GM13976 (cell line): ENCODE data around the gene SLC25A39.
A peak's percentile ranks its signal among the peaks of the same experiment; 100 is the strongest.

Experiments used
- DNase-seq: peaks from one replicate; pipeline ENCODE4 v3.0.0; 2012; ENCODE audit warnings: low spot score
- in situ Hi-C: fragments of 300-500 bp; cut with MboI; formaldehyde crosslinking; loops from one replicate; pipeline ENCODE4 v1.12.0; 2022; ENCODE audit warnings: low sequenced_read_pairs, mixed read lengths, inconsistent platforms; ENCODE audit not compliant: unreplicated experiment
- TF ChIP-seq, protein P1 (sequence below): IDR thresholded peaks from 2 replicates; pipeline ENCODE4 v1.5.1; 2012; ENCODE audit warnings: borderline replicate concordance, mild to moderate bottlenecking; ENCODE audit not compliant: insufficient read depth; ENCODE audit errors: extremely low read depth, missing control alignments, control extremely low read depth

SLC25A39 gene

DNA sequence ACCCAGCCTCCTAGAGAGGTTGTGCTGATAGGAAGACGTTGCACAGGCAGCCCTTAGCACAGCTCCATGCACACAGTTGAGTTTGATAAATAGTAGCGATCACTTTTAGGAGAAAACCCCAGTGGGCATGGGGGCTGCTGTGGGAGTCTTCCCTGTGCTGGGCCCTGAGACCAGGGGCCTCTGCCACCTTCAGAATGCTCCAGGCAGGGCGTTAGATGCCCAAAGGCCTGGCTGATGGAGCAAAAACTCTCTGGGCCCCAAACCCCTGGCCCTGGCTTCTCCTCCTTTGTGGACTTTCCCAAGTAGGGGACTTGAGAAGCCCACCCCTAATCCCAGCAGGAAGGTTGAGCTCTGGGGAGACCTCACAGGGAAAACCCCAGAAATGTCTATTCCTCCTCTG, 42.4 kb downstream of the SLC25A39 start:
- no peak for DNase-seq
- TF ChIP-seq, protein P1, sequence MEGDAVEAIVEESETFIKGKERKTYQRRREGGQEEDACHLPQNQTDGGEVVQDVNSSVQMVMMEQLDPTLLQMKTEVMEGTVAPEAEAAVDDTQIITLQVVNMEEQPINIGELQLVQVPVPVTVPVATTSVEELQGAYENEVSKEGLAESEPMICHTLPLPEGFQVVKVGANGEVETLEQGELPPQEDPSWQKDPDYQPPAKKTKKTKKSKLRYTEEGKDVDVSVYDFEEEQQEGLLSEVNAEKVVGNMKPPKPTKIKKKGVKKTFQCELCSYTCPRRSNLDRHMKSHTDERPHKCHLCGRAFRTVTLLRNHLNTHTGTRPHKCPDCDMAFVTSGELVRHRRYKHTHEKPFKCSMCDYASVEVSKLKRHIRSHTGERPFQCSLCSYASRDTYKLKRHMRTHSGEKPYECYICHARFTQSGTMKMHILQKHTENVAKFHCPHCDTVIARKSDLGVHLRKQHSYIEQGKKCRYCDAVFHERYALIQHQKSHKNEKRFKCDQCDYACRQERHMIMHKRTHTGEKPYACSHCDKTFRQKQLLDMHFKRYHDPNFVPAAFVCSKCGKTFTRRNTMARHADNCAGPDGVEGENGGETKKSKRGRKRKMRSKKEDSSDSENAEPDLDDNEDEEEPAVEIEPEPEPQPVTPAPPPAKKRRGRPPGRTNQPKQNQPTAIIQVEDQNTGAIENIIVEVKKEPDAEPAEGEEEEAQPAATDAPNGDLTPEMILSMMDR, result no peak
- in situ Hi-C loops, result no loop called here

DNA sequence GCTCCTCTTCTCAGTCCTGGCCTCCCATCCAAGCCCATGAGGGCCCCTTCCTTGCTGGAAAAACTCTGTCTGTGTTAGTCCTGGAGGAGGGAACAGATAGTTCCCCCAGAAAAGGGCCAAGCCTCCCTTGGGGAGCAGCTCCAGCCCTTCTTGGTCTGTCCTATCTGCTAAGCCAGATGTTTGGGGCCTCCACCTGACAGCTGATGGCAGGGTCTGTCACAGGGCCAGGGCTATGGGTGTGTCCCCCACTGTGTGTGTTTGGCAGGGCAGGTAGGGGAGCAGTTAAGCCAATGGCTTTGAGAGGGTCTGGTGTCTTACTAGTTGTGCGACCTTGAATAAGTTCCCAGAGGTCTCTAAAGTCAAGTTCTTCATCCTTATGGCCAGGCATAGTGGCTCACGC, 43.1 kb downstream of the SLC25A39 start:
- TF ChIP-seq, protein P1, result no peak

DNA sequence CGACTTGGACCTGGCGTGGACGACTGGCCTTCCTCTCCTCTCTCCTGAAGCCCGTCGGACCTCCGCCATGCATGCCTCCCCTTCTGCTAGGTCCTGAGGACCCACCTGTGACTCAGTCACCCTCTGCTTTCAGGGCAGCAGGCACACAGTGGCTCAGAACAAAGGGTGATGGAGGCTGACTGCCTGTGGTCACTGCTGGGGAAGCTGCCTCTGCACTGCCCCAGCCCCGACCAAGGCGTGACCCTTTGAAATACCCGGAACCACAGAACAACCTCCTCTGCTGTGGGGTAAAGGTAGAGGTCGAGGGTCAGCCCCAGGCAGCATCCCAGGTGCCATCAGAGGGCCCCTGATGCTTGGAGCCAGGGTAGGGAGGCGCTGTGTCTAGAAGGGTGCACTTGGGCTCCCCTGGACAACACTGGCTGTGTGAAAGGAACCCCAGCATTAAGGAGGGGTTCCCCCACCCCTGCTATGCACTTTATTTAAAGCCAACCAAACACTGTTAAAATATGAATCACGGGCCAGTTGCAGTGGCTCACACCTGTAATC, 44.2 kb downstream of the SLC25A39 start:
- TF ChIP-seq, protein P1, result no peak
- in situ Hi-C loops, result no loop called here
- no peak for DNase-seq

More for the DNA sequence above, 43.1 kb downstream of the SLC25A39 start:
- in situ Hi-C loops, result no loop called here
- no peak for DNase-seq

DNA sequence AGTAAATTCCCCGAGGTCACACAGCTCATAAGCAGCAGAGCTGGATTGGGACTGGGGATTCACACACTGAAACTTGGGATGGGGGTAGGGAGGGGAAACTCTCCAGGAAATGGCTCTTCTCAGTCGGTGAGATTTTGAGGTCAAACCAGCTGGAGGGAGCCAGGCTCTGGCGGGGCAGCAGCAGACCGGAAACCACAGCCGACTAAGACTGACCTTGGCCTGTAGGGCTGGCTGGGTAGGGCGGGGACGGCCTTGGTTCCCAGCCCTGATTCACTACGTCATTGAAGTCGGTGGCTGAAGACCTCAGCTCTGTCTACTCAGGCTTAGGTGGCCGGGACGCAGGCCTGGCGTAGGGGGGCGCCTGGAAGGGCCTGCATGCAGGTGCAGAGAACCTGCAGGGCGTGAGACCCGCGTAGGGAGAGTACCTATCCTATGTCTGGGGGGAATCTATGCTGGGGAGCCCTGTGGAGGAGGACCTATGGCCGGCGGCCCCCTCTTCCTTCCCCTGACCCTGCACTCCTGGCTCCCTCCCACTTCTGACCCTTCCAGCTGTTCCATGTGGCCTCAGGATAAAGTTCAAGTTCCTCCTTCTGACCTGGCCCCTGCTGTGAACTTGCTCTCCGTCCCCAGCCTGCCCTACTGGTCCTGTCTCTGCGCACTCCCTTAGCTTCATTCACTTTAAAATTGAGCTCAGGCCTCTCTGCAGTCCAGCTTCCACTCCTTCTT, 44.8 kb downstream of the SLC25A39 start:
- DNase-seq, result peak; percentile 89
- TF ChIP-seq, protein P1, result no peak
- in situ Hi-C loops, result no loop called here

DNA sequence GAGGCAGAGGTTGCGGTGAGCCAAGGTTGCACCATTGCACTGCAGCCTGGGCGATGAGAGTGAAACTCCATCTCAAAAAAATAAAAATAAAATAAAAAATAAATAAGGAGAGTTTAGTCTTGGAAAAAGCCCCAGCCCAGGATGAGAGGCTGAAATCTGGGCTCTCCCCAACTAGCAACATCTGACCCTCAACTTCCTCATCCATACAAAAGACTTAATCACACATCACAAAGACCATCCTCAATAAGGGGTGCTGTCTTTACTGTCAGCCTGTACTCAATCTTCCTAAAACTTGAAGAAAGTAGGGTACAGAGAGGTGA, 45.3 kb downstream of the SLC25A39 start:
- in situ Hi-C loops, result no loop called here
- TF ChIP-seq, protein P1, result no peak

DNA sequence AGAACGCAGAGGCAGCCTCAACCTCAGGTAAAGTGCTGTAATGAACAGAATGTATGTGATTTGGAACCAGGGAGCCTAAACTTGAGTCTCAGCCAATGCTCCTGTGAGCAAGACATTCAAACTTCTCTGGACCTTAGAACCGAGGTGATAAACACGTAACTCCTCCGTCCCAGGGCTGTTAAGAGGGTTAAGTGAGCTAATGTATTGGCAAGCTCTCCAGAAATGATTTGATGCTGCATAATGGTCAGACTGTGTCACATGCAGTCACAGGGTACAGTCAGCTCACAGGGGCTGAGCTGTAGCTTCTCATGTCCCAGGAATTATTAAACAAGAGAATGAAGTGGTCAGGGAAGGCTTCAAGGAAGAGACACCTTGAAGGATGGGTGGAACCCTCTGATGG, 46.6 kb downstream of the SLC25A39 start:
- TF ChIP-seq, protein P1, result no peak
- DNase-seq, result peak; percentile 4
- in situ Hi-C loops, result no loop called here

More for the DNA sequence above, 45.3 kb downstream of the SLC25A39 start:
- no peak for DNase-seq
